ENCODE results near the gene MC1R.

MC1R gene

DNA sequence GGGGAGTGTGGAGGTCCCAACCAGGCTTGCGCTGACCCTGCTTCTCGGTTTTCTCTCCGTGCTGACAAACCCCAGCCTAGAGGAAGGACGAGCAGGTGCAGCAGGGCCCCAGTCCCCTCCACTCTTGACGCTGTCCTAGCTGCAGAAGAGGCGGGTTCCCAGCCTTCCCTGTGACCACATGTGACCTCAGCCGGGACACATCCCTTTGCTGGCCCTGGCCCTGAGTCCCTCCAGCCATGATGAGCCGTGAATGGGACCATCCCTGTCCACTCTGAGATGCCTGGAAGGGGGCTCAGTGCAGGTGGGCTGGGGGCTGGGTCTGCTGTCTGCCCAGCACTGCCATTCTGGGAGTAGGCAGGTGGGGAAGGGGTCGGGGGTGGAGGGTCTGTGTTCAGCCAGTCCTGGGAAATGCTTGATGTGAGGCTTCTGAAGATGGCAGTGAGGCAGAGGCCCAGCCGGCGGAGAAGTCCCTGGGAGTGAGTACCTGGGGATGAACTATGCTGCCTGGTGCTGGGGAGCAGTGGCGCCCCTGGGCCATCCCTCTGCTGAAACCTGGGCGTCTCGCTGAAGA, 2.6 kb downstream of the MC1R start:
- H3K4me1 ChIP-seq (ENCODE audit: low read depth, poor library complexity, severe bottlenecking) = peaks cover 74% of the 10 kb centered on the region
- H3K4me2 ChIP-seq = no peak overlapping the region
- no peaks in the 10 kb centered on the region for H3K79me2 ChIP-seq (ENCODE audit: insufficient read depth, low read depth)
- H3K9ac ChIP-seq = no peak overlapping the region
- H2AFZ ChIP-seq (ENCODE audit: low read depth) = no peak overlapping the region
- H3K27ac ChIP-seq = no peak overlapping the region
- no peaks in the 10 kb centered on the region for H3K36me3 ChIP-seq (ENCODE audit: insufficient read depth)
- H4K20me1 ChIP-seq (ENCODE audit: insufficient read depth) = no peaks in the 10 kb centered on the region
- peaks cover 44% of the 10 kb centered on the region for H3K27me3 ChIP-seq (ENCODE audit: insufficient read depth, low read depth)
- TF ChIP-seq, protein P1, sequence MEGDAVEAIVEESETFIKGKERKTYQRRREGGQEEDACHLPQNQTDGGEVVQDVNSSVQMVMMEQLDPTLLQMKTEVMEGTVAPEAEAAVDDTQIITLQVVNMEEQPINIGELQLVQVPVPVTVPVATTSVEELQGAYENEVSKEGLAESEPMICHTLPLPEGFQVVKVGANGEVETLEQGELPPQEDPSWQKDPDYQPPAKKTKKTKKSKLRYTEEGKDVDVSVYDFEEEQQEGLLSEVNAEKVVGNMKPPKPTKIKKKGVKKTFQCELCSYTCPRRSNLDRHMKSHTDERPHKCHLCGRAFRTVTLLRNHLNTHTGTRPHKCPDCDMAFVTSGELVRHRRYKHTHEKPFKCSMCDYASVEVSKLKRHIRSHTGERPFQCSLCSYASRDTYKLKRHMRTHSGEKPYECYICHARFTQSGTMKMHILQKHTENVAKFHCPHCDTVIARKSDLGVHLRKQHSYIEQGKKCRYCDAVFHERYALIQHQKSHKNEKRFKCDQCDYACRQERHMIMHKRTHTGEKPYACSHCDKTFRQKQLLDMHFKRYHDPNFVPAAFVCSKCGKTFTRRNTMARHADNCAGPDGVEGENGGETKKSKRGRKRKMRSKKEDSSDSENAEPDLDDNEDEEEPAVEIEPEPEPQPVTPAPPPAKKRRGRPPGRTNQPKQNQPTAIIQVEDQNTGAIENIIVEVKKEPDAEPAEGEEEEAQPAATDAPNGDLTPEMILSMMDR (conservative IDR thresholded peaks at IDR 0.05; ENCODE audit: low read depth, low read length) = no peak
- H3K4me3 ChIP-seq (IDR thresholded peaks at IDR 0.05; ENCODE audit: insufficient read depth, low read depth, low read length) = no peak overlapping the region

DNA sequence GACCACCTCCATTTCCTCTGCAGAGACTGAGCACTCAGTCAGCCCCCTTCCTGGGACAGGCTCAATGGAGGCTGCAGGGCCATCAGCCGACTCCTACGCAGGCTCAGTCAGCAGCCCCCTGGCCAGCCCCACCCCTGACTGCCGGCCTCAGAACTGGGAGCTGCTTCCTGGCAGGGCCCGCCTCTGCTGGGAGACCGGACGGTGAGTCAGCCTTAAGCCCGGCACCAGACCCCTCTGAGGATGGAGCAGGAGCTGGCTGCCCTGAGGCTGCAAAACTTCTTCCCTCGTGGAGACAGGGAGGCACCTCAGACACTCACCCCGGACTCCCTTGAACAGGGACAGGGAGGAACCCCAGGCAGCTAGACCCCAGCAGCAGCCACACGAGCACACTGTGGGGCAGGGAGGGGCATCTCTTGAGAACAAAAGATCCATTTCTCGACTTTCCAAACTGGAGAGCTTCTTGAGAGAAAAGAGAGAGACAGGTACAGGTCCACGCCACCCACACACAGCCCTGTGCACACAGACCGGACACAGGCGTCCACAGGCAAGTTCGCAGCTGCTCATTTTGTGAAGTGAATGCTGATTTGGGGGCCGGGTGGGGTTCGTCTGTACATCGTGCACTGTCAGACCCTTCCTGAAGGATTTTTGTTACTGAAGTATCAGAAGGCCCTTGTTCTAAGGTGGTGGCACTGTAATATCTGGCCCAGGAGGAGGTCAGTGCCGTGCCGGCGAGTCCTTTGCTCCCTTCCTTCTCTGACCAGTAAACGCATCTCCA, 3.2 kb downstream of the MC1R start:
- Histone ChIP-seq H3K9ac (no peak overlapping the region), H2AFZ (ENCODE audit: low read depth) (no peak overlapping the region), H3K4me2 (no peak overlapping the region; the same call in 1 of the 2 replicates), H3K27me3 (ENCODE audit: insufficient read depth, low read depth) (peaks cover 44% of the 10 kb centered on the region), H3K36me3 (ENCODE audit: insufficient read depth) (no peaks in the 10 kb centered on the region), H4K20me1 (ENCODE audit: insufficient read depth) (no peaks in the 10 kb centered on the region), H3K27ac (no peak overlapping the region), H3K79me2 (ENCODE audit: insufficient read depth, low read depth) (no peaks in the 10 kb centered on the region), H3K4me1 (ENCODE audit: low read depth, poor library complexity, severe bottlenecking) (peaks cover 73% of the 10 kb centered on the region), H3K4me3 (IDR thresholded peaks at IDR 0.05; ENCODE audit: insufficient read depth, low read depth, low read length) (no peak overlapping the region)
- TF ChIP-seq, protein P1 (conservative IDR thresholded peaks at IDR 0.05; ENCODE audit: low read depth, low read length) = no peak

DNA sequence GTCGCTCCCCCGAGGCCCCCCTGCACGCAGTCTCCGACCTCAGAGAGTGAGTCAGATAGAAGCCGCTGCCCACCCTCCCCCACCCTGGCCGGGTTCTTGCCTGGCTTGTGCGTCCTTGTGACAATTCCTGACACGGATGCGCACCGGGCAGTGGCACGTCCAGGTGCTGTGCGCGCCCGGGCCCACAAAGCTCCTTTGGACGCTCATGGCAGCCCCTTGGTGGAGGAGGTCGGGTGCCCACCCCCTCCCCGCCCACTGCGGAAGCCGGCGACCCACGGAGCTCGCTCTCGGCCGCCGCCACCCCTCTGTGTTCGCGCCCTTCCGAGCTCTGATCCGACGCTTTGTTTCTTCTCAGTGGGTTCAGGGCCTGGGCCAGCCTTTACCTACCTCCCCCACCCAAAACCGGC, 3.8 kb downstream of the MC1R start:
- peaks cover 67% of the 10 kb centered on the region for H3K4me1 ChIP-seq (ENCODE audit: low read depth, poor library complexity, severe bottlenecking)
- peak overlapping the region; percentile 70 for H3K4me2 ChIP-seq
- H3K27ac ChIP-seq = no peak overlapping the region
- H3K4me3 ChIP-seq (IDR thresholded peaks at IDR 0.05; ENCODE audit: insufficient read depth, low read depth, low read length) = no peak overlapping the region
- no peaks in the 10 kb centered on the region for H3K79me2 ChIP-seq (ENCODE audit: insufficient read depth, low read depth)
- H3K36me3 ChIP-seq (ENCODE audit: insufficient read depth) = no peaks in the 10 kb centered on the region
- TF ChIP-seq, protein P1 (conservative IDR thresholded peaks at IDR 0.05; ENCODE audit: low read depth, low read length) = no peak
- peaks cover 47% of the 10 kb centered on the region for H3K27me3 ChIP-seq (ENCODE audit: insufficient read depth, low read depth)
- H2AFZ ChIP-seq (ENCODE audit: low read depth) = peak overlapping the region; percentile 94
- H3K9ac ChIP-seq = no peak overlapping the region
- no peaks in the 10 kb centered on the region for H4K20me1 ChIP-seq (ENCODE audit: insufficient read depth)

DNA sequence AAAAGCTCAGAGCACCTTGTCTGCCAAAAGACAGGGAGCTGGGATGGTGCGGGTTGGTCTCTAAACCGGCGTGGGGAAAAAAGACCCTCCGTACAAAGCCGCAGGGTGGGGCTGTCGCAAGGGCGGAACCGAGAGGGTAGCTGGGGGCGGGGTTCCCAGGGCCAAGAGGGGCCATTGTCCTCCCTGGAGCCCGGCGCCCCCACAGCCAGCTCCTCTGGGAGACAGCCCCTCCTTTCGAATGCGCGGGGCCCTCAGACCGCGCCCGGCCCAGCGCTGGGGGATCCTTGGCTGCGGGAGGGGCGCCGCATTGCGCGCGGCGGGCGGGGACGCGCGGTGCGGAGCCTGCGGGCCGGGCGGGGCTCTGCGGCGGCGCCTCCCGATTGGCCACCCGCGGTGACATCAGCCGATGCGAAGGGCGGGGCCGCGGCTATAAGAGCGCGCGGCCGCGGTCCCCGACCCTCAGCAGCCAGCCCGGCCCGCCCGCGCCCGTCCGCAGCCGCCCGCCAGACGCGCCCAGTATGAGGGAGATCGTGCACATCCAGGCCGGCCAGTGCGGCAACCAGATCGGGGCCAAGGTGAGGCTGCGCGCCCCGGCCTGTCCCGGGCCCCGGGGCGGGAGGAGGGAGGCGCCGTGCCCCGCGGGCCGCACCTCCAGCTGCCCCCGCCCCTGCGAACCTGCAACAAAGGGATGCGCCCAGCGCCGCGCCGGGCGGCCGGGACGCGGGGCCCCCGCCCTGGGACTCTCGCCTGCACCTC, 4.4 kb downstream of the MC1R start, which contains the start of gene TUBB3:
Gene TUBB3 (plus strand): TSS at position 459 of the 756 bp plus-strand sequence. CDS start 60 bp downstream, at position 519.
- Histone ChIP-seq H3K4me3 (IDR thresholded peaks at IDR 0.05; ENCODE audit: insufficient read depth, low read depth, low read length) (no peak within 1 kb of the TSS), H3K36me3 (ENCODE audit: insufficient read depth) (no peaks in the 10 kb centered on the region), H3K27ac (no peak within 1 kb of the TSS), H3K27me3 (ENCODE audit: insufficient read depth, low read depth) (peaks cover 52% of the 10 kb centered on the region), H3K79me2 (ENCODE audit: insufficient read depth, low read depth) (no peaks in the 10 kb centered on the region), H3K4me2 (peak within 1 kb of the TSS; percentile 70), H3K4me1 (ENCODE audit: low read depth, poor library complexity, severe bottlenecking) (peaks cover 63% of the 10 kb centered on the region), H3K9ac (no peak within 1 kb of the TSS), H4K20me1 (ENCODE audit: insufficient read depth) (no peaks in the 10 kb centered on the region), H2AFZ (ENCODE audit: low read depth) (peak within 1 kb of the TSS; percentile 94)
- TF ChIP-seq, protein P1 (conservative IDR thresholded peaks at IDR 0.05; ENCODE audit: low read depth, low read length) = no peak
